Measurements from ENCODE around the gene MT2A.
A peak's percentile ranks its signal among the peaks of the same experiment; 100 is the strongest.

- TF ChIP-seq, protein P1, sequence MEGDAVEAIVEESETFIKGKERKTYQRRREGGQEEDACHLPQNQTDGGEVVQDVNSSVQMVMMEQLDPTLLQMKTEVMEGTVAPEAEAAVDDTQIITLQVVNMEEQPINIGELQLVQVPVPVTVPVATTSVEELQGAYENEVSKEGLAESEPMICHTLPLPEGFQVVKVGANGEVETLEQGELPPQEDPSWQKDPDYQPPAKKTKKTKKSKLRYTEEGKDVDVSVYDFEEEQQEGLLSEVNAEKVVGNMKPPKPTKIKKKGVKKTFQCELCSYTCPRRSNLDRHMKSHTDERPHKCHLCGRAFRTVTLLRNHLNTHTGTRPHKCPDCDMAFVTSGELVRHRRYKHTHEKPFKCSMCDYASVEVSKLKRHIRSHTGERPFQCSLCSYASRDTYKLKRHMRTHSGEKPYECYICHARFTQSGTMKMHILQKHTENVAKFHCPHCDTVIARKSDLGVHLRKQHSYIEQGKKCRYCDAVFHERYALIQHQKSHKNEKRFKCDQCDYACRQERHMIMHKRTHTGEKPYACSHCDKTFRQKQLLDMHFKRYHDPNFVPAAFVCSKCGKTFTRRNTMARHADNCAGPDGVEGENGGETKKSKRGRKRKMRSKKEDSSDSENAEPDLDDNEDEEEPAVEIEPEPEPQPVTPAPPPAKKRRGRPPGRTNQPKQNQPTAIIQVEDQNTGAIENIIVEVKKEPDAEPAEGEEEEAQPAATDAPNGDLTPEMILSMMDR (IDR thresholded peaks at IDR 0.05), result peak; percentile 69 to 95 (median 94)
- no peak for TF ChIP-seq POLR2A (IDR thresholded peaks at IDR 0.05)
Measured at GRCh38 chr16:56576585-56577299, 31.6 kb upstream of the MT2A start.
